Prostate gland (tissue), 2 donors: Measurements from ENCODE around the gene PPP2R2D. TPM values are rescaled to one million over a fixed set of nuclear protein-coding genes. Genes with fewer than 3 reads are reported as not detected.
A peak's percentile ranks its signal among the peaks of the same experiment; 100 is the strongest.
"Not testable (repeated sequence)": the region's sequence is repeated elsewhere in the genome, so short reads cannot be mapped to it uniquely, and the experiment has no call there.

Experiments used
- DNase-seq: peaks from one replicate; pipeline ENCODE4 v3.0.0-alpha.2; 2019; ENCODE audit warnings: low spot score
- H3K27ac ChIP-seq, 2 donors: fragments of 200-600 bp; sonication (generic); 2 replicates each; pipeline ENCODE4 v1.5.1; 2017 to 2019
- H3K27me3 ChIP-seq: fragments of 200-600 bp; sonication (generic); replicated peaks from 2 replicates; pipeline ENCODE4 v1.5.1; 2019; ENCODE audit not compliant: insufficient read depth
- H3K36me3 ChIP-seq, 2 donors: fragments of 200-600 bp; sonication (generic); 1 replicate in 1 of 2; 2 replicates in 1 of 2; pipeline versions ENCODE4 v1.5.1 to v1.8.1; 2017 to 2019
- H3K4me1 ChIP-seq: fragments of 200-600 bp; sonication (generic); replicated peaks from 2 replicates; pipeline ENCODE4 v1.5.1; 2019
- H3K4me3 ChIP-seq, 2 donors: fragments of 200-600 bp; sonication (generic); 2 replicates each; pipeline ENCODE4 v1.5.1; 2017 to 2019
- H3K9me3 ChIP-seq: fragments of 200-600 bp; sonication (generic); 2 replicates; pipeline ENCODE4 v1.5.1; 2017
- POLR2A ChIP-seq: fragments of 450-650 bp; IDR thresholded peaks from one replicate; pipeline ENCODE4 v1.6.1; 2016; ENCODE audit warnings: antibody characterized with exemption, mild to moderate bottlenecking
- POLR2AphosphoS5 ChIP-seq: sonication (generic); formaldehyde crosslinking; IDR thresholded peaks from one replicate; pipeline ENCODE4 v1.6.1; 2017; ENCODE audit warnings: antibody characterized with exemption
- WGBS: methylation state at CpG from one replicate; pipeline ENCODE4 v1.1.5; 2018; 5-methylcytosine and 5-hydroxymethylcytosine counted together
- intact Hi-C: fragments of 100-400 bp; cut with DNase I; formaldehyde crosslinking; loops from one replicate; pipeline ENCODE4 v1.14.2; 2022
- total RNA-seq, 2 donors: library from RNA; depleted of rRNA; stranded (reverse); fragments of >200 nt; gene quantifications; one replicate each; pipeline ENCODE4 v1.1.0, GENCODE V29; 2016
- TF ChIP-seq, protein P1 (sequence below), 4 experiments: fragments of 200-600 bp in 2 of 4; fragments of 450-650 bp in 2 of 4; sonication (generic) in 2 of 4; IDR thresholded peaks; 1 replicate in 3 of 4; 2 replicates in 1 of 4; pipeline ENCODE4 v1.5.1; 2016 to 2019; ENCODE audit warnings: antibody characterized with exemption in 4 of 4, mild to moderate bottlenecking in 2 of 4, moderate library complexity in 2 of 4

Gene PPP2R2D
- total RNA-seq, 2 donors from 2014 or later, result 37.0 to 55.2 TPM

DNA sequence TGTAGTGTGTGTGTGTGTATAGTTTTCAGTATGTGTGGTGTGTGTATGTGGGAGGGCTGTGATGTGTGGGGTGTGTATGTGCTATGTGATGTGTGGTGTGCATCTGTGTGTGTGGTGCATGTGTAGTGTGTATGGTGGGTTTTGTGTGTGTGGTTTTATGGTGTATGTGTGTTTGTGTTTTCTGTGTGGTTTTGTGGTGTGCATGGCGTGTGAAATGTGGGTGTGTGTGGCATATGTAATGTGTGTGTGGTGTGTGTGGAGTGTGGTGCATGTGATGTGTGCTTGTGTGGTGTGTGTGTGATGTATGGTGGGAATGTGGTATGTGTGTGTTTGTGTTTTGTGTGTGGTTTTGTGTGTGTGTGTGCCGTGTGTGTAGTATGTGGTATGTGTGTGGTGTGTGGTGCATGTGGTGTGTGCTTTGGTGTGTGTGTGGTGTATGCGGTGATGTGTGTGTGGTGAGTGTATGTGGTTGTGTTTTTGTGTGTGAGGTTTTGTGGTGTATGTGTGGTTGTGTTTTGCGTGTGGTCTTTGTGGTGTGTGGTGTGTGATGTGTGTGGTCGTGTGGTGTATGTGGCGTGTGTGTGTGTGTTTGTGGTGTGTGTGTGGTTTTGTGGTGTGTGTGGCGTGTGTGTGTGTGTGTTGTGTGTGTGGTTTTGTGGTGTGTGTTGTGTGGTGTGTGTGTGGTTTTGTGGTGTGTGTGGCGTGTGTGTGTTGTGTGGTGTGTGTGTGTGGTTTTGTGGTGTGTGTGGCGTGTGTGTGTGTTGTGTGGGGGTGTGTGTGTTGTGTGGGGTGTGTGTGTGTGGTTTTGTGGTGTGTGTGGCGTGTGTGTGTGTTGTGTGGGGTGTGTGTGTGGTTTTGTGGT lies 18.0 kb upstream of the PPP2R2D start:
- DNase-seq, result no peak

DNA sequence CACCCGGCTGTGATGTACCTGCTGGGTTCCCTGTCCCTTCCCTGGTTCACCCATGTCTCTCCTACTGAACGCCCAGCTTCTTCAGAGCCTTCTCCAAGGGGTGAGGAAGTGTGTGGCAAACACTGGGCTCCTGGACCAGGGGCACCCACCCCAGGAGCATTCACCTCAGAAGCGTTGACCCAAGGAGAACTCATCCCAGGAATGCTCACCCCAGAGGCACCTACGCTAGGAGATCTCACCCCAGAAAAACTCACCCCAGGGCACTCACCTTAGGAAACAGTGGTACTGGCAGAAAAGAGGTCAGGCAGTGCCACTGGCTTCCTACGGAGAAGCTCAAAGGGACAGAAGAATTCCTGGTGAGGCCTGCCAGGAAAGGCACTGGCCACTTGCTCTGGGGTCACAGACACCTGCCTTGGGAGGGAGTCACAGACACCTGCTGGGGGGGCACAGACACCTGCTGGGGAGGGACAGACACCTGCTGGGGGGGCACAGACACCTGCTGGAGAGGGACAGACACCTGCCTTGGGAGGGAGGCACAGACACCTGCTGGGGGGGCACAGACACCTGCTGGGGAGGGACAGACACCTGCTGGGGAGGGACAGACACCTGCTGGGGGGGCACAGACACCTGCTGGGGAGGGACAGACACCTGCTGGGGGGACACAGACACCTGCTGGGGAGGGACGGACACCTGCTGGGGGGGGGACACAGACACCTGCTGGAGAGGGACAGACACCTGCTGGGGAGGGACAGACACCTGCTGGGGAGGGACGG lies 17.0 kb upstream of the PPP2R2D start:
- H3K4me3 ChIP-seq, intact Hi-C loops, H3K36me3 ChIP-seq, DNase-seq, H3K27ac ChIP-seq, H3K27me3 ChIP-seq, H3K4me1 ChIP-seq, H3K9me3 ChIP-seq: not testable (repeated sequence)
- 39% methylated on average over 5 of the region's 7 CpGs for WGBS

More for the DNA sequence above, 18.0 kb upstream of the PPP2R2D start:
- Histone ChIP-seq H3K4me3 (no peak overlapping the region), H3K27me3 (no peaks in the 10 kb centered on the region), H3K9me3 (no peaks in the 10 kb centered on the region), H3K4me1 (peaks cover 8% of the 10 kb centered on the region), H3K36me3 (no peaks in the 10 kb centered on the region), H3K27ac (no peak overlapping the region)
- 88% methylated on average over 10 of the region's 10 CpGs for WGBS
- TF ChIP-seq POLR2AphosphoS5 (no peak), POLR2A (no peak)
- TF ChIP-seq, protein P1, sequence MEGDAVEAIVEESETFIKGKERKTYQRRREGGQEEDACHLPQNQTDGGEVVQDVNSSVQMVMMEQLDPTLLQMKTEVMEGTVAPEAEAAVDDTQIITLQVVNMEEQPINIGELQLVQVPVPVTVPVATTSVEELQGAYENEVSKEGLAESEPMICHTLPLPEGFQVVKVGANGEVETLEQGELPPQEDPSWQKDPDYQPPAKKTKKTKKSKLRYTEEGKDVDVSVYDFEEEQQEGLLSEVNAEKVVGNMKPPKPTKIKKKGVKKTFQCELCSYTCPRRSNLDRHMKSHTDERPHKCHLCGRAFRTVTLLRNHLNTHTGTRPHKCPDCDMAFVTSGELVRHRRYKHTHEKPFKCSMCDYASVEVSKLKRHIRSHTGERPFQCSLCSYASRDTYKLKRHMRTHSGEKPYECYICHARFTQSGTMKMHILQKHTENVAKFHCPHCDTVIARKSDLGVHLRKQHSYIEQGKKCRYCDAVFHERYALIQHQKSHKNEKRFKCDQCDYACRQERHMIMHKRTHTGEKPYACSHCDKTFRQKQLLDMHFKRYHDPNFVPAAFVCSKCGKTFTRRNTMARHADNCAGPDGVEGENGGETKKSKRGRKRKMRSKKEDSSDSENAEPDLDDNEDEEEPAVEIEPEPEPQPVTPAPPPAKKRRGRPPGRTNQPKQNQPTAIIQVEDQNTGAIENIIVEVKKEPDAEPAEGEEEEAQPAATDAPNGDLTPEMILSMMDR (IDR thresholded peaks at IDR 0.05), result no peak
- intact Hi-C loops, result no loop called here

DNA sequence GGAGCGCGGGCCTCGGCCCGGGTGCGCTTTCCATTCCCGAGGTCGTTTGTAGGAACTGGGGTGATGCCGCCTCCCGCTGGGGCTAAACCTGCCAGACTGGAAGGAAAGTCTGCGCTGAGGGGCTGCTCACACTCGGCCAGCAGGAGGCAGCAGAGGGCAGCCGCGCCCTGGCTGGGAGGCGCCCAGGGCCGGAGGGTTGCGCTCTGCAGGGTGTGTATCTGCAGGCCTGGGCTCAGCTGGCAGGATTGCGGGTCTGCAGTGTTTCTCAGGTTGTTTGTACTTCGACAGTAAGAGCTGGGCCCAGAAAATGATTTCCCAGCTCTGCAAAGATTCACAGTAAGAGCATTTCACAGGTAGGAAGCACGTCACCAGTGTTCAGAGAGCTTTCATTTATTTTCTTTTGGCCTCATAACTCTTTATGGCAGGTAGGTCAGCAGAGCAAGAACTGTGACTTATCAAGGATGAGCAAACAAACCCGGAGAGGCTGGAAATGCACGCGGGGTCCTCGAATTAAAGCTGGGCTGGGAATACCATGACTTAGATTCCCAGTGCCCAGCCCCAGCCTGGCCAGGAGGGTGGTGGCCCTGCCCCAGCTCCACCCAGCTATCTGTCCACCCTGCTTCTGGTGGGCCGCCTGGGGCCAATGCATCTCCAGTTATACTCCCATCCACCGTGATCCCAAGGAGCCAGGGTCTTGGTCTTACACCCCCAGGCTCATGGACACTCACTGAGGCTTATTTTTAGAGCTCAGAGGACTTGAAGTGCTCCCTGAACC lies 15.2 kb upstream of the PPP2R2D start:
- Histone ChIP-seq H3K27ac (peak overlapping the region in 1 of 2 donors; percentile 24), H3K9me3 (no peaks in the 10 kb centered on the region), H3K4me3 (no peak overlapping the region), H3K36me3 (no peaks in the 10 kb centered on the region), H3K27me3 (no peaks in the 10 kb centered on the region), H3K4me1 (peaks cover 8% of the 10 kb centered on the region)
- TF ChIP-seq POLR2A, result no peak
- peak; percentile 67 for TF ChIP-seq POLR2AphosphoS5
- TF ChIP-seq, protein P1 (IDR thresholded peaks at IDR 0.05), result peak; percentile 93 to 98 (median 98)
- DNase-seq, result peak; percentile 72
- intact Hi-C loops, result loop anchor here (2.0 to 5.0 kb wide), 2 partner anchors 137 to 257 kb away; no protein-coding TSS in a partner anchor
- WGBS, result 16% methylated on average over 25 of the region's 25 CpGs

DNA sequence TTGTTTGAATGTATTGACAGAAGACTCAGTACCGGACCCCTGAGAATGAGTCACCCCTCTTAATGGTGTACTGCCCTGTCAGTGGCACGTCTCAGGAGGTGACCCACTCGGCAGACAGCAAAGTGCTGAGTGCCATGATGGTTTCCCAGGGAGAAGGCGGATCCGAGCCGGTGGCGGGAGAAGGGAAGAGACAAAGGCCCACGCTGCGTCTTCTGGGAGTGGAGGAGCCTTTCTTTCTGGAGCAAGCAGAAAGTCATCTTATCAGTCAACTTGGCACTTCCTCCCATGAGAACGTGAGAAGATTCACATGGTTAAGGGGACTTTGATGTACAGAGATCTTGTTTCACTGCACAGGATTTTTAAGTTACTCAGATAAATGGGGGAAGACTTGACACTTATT lies 14.6 kb upstream of the PPP2R2D start:
- Histone ChIP-seq H3K36me3 (no peaks in the 10 kb centered on the region), H3K9me3 (no peaks in the 10 kb centered on the region), H3K27me3 (peaks cover 1% of the 10 kb centered on the region), H3K4me3 (no peak overlapping the region), H3K4me1 (peaks cover 8% of the 10 kb centered on the region), H3K27ac (peak overlapping the region in 1 of 2 donors; percentile 24)
- TF ChIP-seq POLR2A, result no peak
- TF ChIP-seq POLR2AphosphoS5, result no peak
- TF ChIP-seq, protein P1 (IDR thresholded peaks at IDR 0.05), result no peak
- DNase-seq, result no peak
- WGBS, result 88% methylated on average over 10 of the region's 10 CpGs
- intact Hi-C loops, result loop anchor here (2.0 to 5.0 kb wide), 2 partner anchors 137 to 256 kb away; no protein-coding TSS in a partner anchor

DNA sequence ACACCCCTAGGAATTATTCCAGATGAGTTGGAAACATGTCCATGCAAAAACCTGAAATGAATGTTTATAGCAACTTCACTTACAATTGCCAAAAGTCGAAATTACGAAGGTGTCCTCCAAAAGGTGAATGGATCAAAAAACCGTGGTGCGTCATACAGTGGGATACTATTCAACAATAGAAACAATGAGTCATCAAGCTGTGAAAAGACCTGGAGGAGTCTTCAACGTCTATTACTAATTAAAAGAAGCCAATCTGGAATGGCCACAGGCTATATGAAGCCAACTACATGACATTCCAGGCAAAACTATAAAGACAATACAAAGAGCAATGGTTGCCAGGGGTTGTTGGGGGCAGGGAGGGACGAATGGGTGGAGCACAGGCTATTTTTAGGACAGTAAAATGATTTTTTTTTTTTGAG lies 12.6 kb upstream of the PPP2R2D start:
- Histone ChIP-seq H3K27me3 (peaks cover 2% of the 10 kb centered on the region), H3K4me1 (peaks cover 8% of the 10 kb centered on the region), H3K36me3 (no peaks in the 10 kb centered on the region), H3K4me3 (no peak overlapping the region), H3K9me3 (no peaks in the 10 kb centered on the region), H3K27ac (no peak overlapping the region)
- DNase-seq, result no peak
- 45% methylated on average over 6 of the region's 6 CpGs for WGBS
- intact Hi-C loops, result loop anchor here (5.0 kb wide), 1 partner anchor 254 kb away; no protein-coding TSS in a partner anchor
- TF ChIP-seq POLR2A (no peak), POLR2AphosphoS5 (no peak)
- TF ChIP-seq, protein P1 (IDR thresholded peaks at IDR 0.05), result no peak
